GM12874 (cell line): ENCODE data around the gene SLC6A18.

Experiments used
- TF ChIP-seq, protein P1 (sequence below): IDR thresholded peaks from 2 replicates; pipeline ENCODE4 v1.5.1; 2011; ENCODE audit warnings: low read depth, mild to moderate bottlenecking, control low read depth, low read length, moderate library complexity; ENCODE audit not compliant: insufficient read depth

The SLC6A18 gene

DNA sequence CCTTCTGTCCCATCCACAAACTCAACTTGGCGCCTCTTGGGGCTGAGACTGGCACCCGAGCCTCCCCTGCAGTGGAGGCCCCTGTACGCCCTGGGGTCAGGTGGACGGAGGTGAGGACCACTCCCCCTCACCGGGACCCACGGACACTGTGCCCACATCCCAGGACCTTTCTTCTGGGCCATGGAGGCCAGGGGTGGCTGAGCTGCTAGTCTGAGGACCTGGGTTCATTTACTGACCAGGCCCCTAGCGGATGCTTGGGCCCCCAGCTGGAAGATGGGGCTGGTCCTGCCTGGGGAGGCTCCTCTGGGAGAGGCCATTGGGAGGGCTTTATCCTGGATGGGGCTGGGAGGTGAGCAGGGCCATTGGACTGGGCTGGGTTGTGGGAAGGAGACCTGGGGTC is 40.7 kb upstream of the SLC6A18 start:
- TF ChIP-seq, protein P1, sequence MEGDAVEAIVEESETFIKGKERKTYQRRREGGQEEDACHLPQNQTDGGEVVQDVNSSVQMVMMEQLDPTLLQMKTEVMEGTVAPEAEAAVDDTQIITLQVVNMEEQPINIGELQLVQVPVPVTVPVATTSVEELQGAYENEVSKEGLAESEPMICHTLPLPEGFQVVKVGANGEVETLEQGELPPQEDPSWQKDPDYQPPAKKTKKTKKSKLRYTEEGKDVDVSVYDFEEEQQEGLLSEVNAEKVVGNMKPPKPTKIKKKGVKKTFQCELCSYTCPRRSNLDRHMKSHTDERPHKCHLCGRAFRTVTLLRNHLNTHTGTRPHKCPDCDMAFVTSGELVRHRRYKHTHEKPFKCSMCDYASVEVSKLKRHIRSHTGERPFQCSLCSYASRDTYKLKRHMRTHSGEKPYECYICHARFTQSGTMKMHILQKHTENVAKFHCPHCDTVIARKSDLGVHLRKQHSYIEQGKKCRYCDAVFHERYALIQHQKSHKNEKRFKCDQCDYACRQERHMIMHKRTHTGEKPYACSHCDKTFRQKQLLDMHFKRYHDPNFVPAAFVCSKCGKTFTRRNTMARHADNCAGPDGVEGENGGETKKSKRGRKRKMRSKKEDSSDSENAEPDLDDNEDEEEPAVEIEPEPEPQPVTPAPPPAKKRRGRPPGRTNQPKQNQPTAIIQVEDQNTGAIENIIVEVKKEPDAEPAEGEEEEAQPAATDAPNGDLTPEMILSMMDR, result no peak

DNA sequence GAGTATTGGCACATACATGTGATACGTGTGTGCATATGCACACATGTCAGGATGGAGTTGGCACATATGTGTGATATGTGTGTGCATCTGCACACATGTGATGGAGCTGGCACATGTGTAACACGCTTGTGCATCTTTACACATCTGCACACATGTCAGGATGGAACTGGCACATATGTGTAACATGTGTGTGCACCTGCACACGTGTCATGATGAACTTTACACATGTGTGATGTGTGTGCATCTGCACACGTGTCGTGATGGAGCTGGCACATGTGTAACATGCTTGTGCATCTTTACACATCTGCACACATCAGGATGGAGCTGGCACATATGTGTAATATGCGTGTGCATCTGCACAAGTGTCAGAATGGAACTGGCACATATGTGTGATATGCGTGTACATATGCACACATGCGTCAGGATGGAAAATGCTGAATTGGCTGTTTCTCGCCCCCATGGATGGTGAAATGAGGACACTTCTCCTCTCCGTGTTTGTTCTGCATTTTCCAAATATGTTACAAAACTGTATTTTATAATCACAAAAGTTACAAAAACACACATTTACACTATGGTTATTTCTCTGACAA is 40.0 kb upstream of the SLC6A18 start:
- TF ChIP-seq, protein P1, result no peak

DNA sequence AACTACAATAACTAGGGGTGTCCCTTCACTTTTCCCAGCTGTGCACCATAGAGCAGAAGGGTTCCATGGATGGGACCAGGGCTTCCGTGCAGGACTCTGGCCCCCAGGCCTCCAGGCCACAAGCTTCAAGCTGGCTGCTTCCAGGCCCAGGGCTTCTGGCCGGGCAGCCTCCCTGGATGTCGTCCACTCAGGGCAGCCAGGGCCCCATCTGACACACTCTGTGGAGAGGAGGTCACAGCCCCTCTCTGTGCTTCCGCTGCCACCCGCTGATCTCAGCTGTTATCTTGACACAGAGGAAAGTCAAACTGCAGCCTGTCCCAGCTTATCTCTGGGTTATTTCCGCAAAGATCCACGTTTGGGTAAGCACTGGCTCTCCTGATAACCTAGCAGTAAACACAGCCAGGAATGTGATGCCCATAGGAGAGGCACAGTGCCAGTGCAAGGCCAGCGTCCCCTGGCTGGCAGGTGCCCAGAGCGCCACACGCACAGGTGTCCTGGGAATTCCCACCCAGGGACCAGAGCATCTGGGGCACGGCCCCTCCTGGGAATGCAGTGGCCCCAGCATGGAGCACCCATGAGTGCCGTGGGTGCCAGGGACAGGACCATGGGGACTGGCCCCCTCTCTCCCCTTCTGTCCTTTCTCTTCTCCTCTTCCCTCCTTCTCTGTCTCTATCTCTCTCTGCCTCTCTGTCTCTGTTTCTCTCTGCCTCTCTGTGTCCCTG is 39.4 kb upstream of the SLC6A18 start:
- TF ChIP-seq, protein P1, result no peak

DNA sequence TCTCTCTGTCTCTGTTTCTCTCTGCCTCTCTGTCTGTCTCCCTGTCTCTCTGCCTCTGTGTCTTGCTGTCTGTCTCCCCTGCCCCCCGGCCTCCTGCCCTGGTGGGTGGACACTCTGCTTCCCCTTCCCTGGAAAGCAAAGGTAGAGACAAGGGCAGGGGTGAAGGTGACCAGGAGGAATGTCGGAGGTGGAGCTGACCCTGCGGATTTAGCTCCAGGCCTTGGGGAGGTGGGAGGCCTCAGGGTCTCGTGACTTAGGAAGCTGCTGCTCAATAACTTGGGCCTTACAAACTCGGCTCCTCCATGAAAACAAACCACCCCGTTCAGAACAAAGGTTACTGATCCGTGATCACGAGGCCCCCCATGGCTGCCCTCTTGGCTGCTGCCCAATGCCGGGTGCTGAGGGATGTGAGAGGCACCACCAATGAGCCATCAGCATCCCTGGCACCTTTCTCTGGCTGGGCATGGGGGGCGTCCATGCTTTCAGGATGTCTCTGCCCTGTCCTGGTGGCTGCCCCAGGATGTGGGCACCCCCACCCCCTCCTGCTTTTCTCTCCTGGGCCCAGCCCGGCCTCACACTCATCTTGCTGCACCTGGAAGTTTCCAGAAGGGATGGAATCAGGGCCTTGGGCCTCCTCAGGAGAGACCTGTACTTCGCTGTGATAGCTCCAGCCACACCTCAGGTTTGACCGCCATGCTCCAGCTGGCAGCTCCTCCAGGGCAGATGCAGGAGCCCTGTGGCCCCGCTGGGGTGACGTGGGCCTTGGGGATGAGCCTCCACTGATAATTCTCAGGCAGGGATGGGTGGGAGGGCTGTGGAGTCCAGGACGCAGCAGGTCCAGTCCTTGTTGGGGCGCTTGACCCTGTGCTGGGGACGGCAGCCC is 38.6 kb upstream of the SLC6A18 start:
- TF ChIP-seq, protein P1, result no peak

DNA sequence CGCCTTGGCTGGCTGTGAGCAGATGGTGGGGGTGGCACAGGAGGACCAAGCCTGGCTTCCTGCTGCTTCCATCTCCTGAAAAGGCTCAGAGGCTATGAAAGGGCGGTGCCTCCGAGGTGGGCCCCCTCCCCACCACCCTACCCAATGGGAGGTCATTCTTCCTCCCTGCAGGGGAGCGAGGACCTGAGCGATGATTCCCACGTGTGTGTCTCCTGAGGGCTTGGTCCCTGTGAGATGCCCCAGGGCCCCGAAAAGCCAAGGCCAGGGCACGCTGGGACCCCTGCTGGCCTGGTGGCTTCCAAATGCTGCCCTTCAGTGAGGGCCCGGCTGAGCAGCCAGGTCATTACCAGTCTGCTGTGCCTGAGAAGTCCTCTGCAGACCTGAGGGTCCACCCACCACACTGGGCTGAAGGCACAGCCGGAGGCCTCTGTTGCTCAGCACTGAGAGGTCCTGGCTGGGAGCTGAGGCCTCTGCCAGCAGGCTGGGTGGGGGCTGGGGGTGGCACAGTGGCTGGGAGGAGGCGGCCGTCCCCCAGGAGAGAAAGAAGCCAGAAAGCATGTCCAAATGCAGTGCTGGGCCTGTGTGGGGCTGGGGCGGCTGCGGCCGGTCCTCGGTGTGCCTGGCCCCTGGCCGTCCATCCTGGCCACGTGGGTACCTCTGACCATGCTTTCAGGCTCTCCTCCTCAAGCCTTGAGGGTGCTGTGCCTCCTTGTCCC is 37.8 kb upstream of the SLC6A18 start:
- TF ChIP-seq, protein P1, result no peak

DNA sequence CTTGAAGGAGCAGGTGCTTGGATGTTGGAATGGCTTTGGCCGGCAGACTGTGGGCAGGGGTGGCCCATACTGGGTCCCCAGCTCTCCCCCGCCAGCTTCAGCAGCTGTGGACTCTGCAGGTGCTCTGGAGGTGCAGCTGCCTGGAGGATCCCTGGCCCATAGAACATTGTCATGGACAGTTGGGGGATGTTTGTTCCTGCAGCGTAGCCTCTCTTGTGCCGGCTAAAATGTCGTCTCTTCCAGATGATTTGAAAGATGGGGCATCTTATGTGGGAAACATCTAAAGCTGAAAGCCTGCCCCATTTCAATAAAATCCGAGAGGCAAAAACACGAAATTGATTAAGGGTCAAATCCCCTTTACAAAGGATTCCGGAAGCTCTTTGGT is 37.2 kb upstream of the SLC6A18 start:
- TF ChIP-seq, protein P1, result no peak

DNA sequence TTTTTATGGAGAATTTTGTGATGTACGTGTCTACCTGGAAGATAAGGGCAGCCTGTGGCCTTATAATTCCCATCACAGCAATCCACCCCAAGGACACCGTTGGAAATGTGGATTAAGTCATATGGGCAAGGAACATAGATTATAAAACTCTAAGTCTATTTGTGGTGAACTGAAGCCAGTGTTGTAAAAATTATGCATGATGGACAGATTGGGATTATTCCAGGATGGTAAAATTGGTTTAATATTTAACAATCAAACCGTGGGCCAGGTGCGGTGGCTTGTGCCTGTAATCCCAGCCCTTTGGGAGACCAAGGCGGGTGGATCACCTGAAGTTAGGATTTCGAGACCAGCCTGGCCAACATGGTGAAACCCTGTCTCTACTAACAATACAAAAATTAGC is 36.7 kb upstream of the SLC6A18 start:
- TF ChIP-seq, protein P1, result no peak
